22Rv1 (cell line): ENCODE data around the gene BCKDK.

Source experiments
- ZFX ChIP-seq: fragments of 450-650 bp; IDR thresholded peaks from 2 replicates; pipeline ENCODE4 v1.6.1; 2017; ENCODE audit warnings: antibody characterized with exemption, borderline replicate concordance
- TF ChIP-seq, protein P1 (sequence below): fragments of 450-650 bp; IDR thresholded peaks from 2 replicates; pipeline ENCODE4 v1.5.1; 2017; ENCODE audit warnings: mild to moderate bottlenecking

- TF ChIP-seq, protein P1, sequence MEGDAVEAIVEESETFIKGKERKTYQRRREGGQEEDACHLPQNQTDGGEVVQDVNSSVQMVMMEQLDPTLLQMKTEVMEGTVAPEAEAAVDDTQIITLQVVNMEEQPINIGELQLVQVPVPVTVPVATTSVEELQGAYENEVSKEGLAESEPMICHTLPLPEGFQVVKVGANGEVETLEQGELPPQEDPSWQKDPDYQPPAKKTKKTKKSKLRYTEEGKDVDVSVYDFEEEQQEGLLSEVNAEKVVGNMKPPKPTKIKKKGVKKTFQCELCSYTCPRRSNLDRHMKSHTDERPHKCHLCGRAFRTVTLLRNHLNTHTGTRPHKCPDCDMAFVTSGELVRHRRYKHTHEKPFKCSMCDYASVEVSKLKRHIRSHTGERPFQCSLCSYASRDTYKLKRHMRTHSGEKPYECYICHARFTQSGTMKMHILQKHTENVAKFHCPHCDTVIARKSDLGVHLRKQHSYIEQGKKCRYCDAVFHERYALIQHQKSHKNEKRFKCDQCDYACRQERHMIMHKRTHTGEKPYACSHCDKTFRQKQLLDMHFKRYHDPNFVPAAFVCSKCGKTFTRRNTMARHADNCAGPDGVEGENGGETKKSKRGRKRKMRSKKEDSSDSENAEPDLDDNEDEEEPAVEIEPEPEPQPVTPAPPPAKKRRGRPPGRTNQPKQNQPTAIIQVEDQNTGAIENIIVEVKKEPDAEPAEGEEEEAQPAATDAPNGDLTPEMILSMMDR, result no peak
- TF ChIP-seq ZFX, result no peak
These were observed at the start of gene BCKDK for GRCh38 chr16:31108035-31108793.
